K562 (cell line): ENCODE measurements around the gene WDR81. TPM values are rescaled to one million over a fixed set of nuclear protein-coding genes. Genes with fewer than 3 reads are reported as not detected.
A peak's percentile ranks its signal among the peaks of the same experiment; 100 is the strongest.

ENCODE experiments used
- ADNP ChIP-seq: fragments of 200-800 bp; sonication (Bioruptor generic); IDR thresholded peaks from 2 replicates; pipeline ENCODE4 v1.6.1; 2016; ENCODE audit warnings: missing genetic modification characterization, missing compliant biosample characterization
- DACH1 ChIP-seq: fragments of 450-650 bp; IDR thresholded peaks from 2 replicates; pipeline ENCODE4 v1.6.1; 2018; ENCODE audit not compliant: partially characterized antibody
- DMBX1 ChIP-seq: fragments of 250-450 bp; sonication (Bioruptor Pico); IDR thresholded peaks from 2 replicates; pipeline ENCODE4 v1.8.0; 2022; ENCODE audit warnings: inconsistent platforms, mild to moderate bottlenecking, moderate library complexity, borderline replicate concordance
- E2F6 ChIP-seq, 2 experiments: IDR thresholded peaks; 2 replicates each; pipeline ENCODE4 v1.6.1; 2011; ENCODE audit warnings: borderline replicate concordance in 1 of 2, control low read depth in 1 of 2, low read depth in 1 of 2, low read length in 1 of 2, mild to moderate bottlenecking in 1 of 2, mixed read lengths in 1 of 2, moderate library complexity in 1 of 2; ENCODE audit not compliant: insufficient read depth in 1 of 2, insufficient read length in 1 of 2, poor library complexity in 1 of 2, severe bottlenecking in 1 of 2; ENCODE audit errors: extremely low read depth in 1 of 2
- FOXP4 ChIP-seq: sonication (generic); formaldehyde crosslinking; IDR thresholded peaks from 2 replicates; pipeline ENCODE4 v1.8.0; 2022; ENCODE audit warnings: mild to moderate bottlenecking, missing genetic modification reagents, borderline replicate concordance
- IRF2 ChIP-seq: sonication (generic); formaldehyde crosslinking; IDR thresholded peaks from 2 replicates; pipeline ENCODE4 v1.8.1; 2022; ENCODE audit warnings: mild to moderate bottlenecking, missing genetic modification reagents
- NCOA6 ChIP-seq: fragments of 450-650 bp; IDR thresholded peaks from 2 replicates; pipeline ENCODE4 v1.6.1; 2017; ENCODE audit warnings: mild to moderate bottlenecking
- PHF20 ChIP-seq: fragments of 450-650 bp; IDR thresholded peaks from 2 replicates; pipeline ENCODE4 v1.6.1; 2018; ENCODE audit not compliant: partially characterized antibody
- PKNOX1 ChIP-seq: fragments of 450-650 bp; IDR thresholded peaks from 2 replicates; pipeline ENCODE4 v1.6.1; 2016
- POLR2A ChIP-seq: fragments of 450-650 bp; conservative IDR thresholded peaks from 2 replicates; pipeline ENCODE4 v1.6.1; 2016
- SMC3 ChIP-seq: conservative IDR thresholded peaks from 2 replicates; pipeline ENCODE4 v1.6.1; 2011; ENCODE audit warnings: low read depth, low read length, improper control_type of control experiment; ENCODE audit not compliant: insufficient read depth
- ZNF408 ChIP-seq: fragments of 250-450 bp; sonication (Bioruptor Pico); IDR thresholded peaks from 2 replicates; pipeline ENCODE4 v1.4.0; 2020; ENCODE audit warnings: low read depth, mild to moderate bottlenecking, moderate library complexity
- ZNF436 ChIP-seq: fragments of 250-450, 450-650 bp; sonication (Bioruptor Pico); formaldehyde crosslinking; IDR thresholded peaks from 2 replicates; pipeline ENCODE4 v1.7.0; 2020; ENCODE audit warnings: mild to moderate bottlenecking
- ZNF609 ChIP-seq: sonication (generic); formaldehyde crosslinking; IDR thresholded peaks from 2 replicates; pipeline ENCODE4 v1.8.1; 2023; ENCODE audit warnings: missing genetic modification reagents, mild to moderate bottlenecking, borderline replicate concordance
- ZSCAN32 ChIP-seq: fragments of 450-650 bp; formaldehyde crosslinking; IDR thresholded peaks from 2 replicates; pipeline ENCODE4 v1.4.0; 2020; ENCODE audit warnings: mild to moderate bottlenecking, moderate library complexity
- polyA plus RNA-seq, 8 experiments: library from polyadenylated mRNA; depleted of rRNA in 4 of 8; stranded (reverse) in 5 of 8; unstranded in 3 of 8; fragments of >200 nt; fragmentation: Nextera tagmentation in 2 of 8; fragmentation: Illumina TruSeq in 1 of 8; extraction: Ambion mirVana in 2 of 8; extraction: Trizol in 1 of 8; gene quantifications; 2 replicates each; pipeline versions ENCODE4 v1.2.1 to v1.2.3, GENCODE V29; 2011 to 2014; ENCODE audit warnings: inconsistent platforms in 1 of 8, missing spikeins in 1 of 8
- total RNA-seq, 7 experiments: library from RNA; depleted of rRNA in 6 of 7; stranded (reverse); fragments of >200 nt in 6 of 7; fragmentation: Illumina TruSeq in 2 of 7; extraction: Trizol in 2 of 7; gene quantifications; 2 replicates each; pipeline versions ENCODE4 v1.2.1 to v1.2.3, GENCODE V29; 2011 to 2021; ENCODE audit warnings: low replicate concordance in 1 of 7

The WDR81 gene
- total and polyA plus RNA-seq, 9 of the 15 experiments (the other 6 are each of a cell fraction or from before 2014, with no cell fraction given), result 0.01 to 17.1 (median 3.3) TPM

- no peak for TF ChIP-seq ZNF609 (CRISPR knock-in tag)
- TF ChIP-seq PKNOX1, result peak; percentile 84
- TF ChIP-seq ZNF408, result no peak
- no peak for TF ChIP-seq ADNP (tag)
- TF ChIP-seq ZNF436 (CRISPR knock-in tag), result no peak
- no peak for TF ChIP-seq PHF20
- no peak for TF ChIP-seq FOXP4 (CRISPR knock-in tag)
- no peak for TF ChIP-seq IRF2 (CRISPR knock-in tag)
- no peak; the same call in 1 of the 2 replicates for TF ChIP-seq POLR2A
- no peak for TF ChIP-seq DMBX1 (CRISPR knock-in tag)
- no peak for TF ChIP-seq DACH1
- TF ChIP-seq ZSCAN32 (CRISPR knock-in tag), result no peak
- TF ChIP-seq NCOA6, result no peak
- TF ChIP-seq SMC3, result no peak
- TF ChIP-seq E2F6 (IDR thresholded peaks at IDR 0.05; ENCODE audit: borderline replicate concordance in 1 of 2, extremely low read depth in 1 of 2, insufficient read depth in 1 of 2, insufficient read length in 1 of 2, low read depth in 1 of 2, low read length in 1 of 2, poor library complexity in 1 of 2, severe bottlenecking in 1 of 2), result no peak
These were observed 9.3 kb upstream of the WDR81 start (continued) for GRCh38 chr17:1714980-1715802.
